Keratinocyte (primary cell): ENCODE measurements around the gene CASTOR2. TPM values are rescaled to one million over a fixed set of nuclear protein-coding genes. Genes with fewer than 3 reads are reported as not detected.

ENCODE experiments used
- DNase-seq: peaks from one replicate; pipeline ENCODE4 v3.0.0-alpha.2; 2011; ENCODE audit warnings: low read depth, missing footprints, low spot score
- FAIRE-seq: peaks from 2 replicates; lab custom pipeline; 2011; peaks lifted over from hg19 to GRCh38; lab: Jason Lieb, UNC
- H2AFZ ChIP-seq: 2 replicates; pipeline ENCODE4 v1.6.0; 2012; ENCODE audit warnings: low read length, control low read depth, inconsistent platforms; ENCODE audit not compliant: control insufficient read depth
- H3K27ac ChIP-seq: 2 replicates; pipeline ENCODE4 v1.5.1; 2011; ENCODE audit warnings: low read length; ENCODE audit not compliant: control insufficient read depth, insufficient read depth
- H3K27me3 ChIP-seq: 3 replicates; pipeline ENCODE4 v1.6.0; 2011; ENCODE audit warnings: low read length; ENCODE audit not compliant: control insufficient read depth, insufficient read depth; ENCODE audit errors: extremely low read depth
- H3K36me3 ChIP-seq, 2 experiments: 2 replicates in 1 of 2; 3 replicates in 1 of 2; pipeline ENCODE4 v1.5.1; 2011; ENCODE audit warnings: low read length in 2 of 2, mild to moderate bottlenecking in 1 of 2; ENCODE audit not compliant: control insufficient read depth in 2 of 2, insufficient read depth in 2 of 2; ENCODE audit errors: extremely low read depth in 1 of 2
- H3K4me1 ChIP-seq: 3 replicates; pipeline ENCODE4 v1.5.1; 2011; ENCODE audit warnings: low read length; ENCODE audit not compliant: control insufficient read depth, insufficient read depth; ENCODE audit errors: extremely low read depth
- H3K4me2 ChIP-seq: 3 replicates; pipeline ENCODE4 v1.6.0; 2011; ENCODE audit warnings: low read depth, low read length; ENCODE audit not compliant: control insufficient read depth, insufficient read depth; ENCODE audit errors: extremely low read depth
- H3K4me3 ChIP-seq, 3 experiments: fragments of 200-600 bp in 1 of 3; sonication (generic) in 1 of 3; 2 replicates in 2 of 3; 3 replicates in 1 of 3; pipeline ENCODE4 v1.5.1; 2011 to 2016; ENCODE audit warnings: low read length in 3 of 3, mild to moderate bottlenecking in 3 of 3, control low read depth in 2 of 3, inconsistent platforms in 1 of 3, low read depth in 1 of 3, mixed read lengths in 1 of 3, mixed run types in 1 of 3, moderate library complexity in 1 of 3; ENCODE audit not compliant: control insufficient read depth in 2 of 3, insufficient read depth in 2 of 3; ENCODE audit errors: extremely low read depth in 1 of 3
- H3K79me2 ChIP-seq: 2 replicates; pipeline ENCODE4 v1.6.0; 2012; ENCODE audit warnings: low read length; ENCODE audit not compliant: control insufficient read depth, insufficient read depth
- H3K9ac ChIP-seq: 3 replicates; pipeline ENCODE4 v1.6.0; 2011; ENCODE audit warnings: low read length; ENCODE audit not compliant: control insufficient read depth, insufficient read depth; ENCODE audit errors: extremely low read depth
- H3K9me1 ChIP-seq: 3 replicates; pipeline ENCODE4 v1.6.0; 2011; ENCODE audit warnings: low read length; ENCODE audit not compliant: control insufficient read depth, insufficient read depth; ENCODE audit errors: extremely low read depth
- H3K9me3 ChIP-seq: 2 replicates; pipeline ENCODE4 v1.5.1; 2012; ENCODE audit warnings: low read depth, low read length; ENCODE audit not compliant: control insufficient read depth
- H4K20me1 ChIP-seq: 3 replicates; pipeline ENCODE4 v1.6.0; 2011; ENCODE audit warnings: low read length; ENCODE audit not compliant: control insufficient read depth, insufficient read depth; ENCODE audit errors: extremely low read depth
- EZH2 ChIP-seq: IDR thresholded peaks from one replicate; pipeline ENCODE4 v1.6.1; 2012; ENCODE audit warnings: inconsistent platforms, mild to moderate bottlenecking, low read length, moderate library complexity
- dilution Hi-C: fragments of 300-500 bp; cut with MboI; formaldehyde crosslinking; loops from one replicate; pipeline ENCODE4 v1.7.0; 2020; ENCODE audit warnings: low sequenced_read_pairs; ENCODE audit not compliant: extremely low pct_ligation_motif_present
- polyA plus RNA-seq, 5 experiments: library from polyadenylated mRNA; depleted of rRNA in 3 of 5; stranded (reverse) in 3 of 5; stranded (forward) in 1 of 5; unstranded in 1 of 5; fragments of >200 nt; gene quantifications; 1 replicate in 1 of 5; 2 replicates in 3 of 5; 3 replicates in 1 of 5; pipeline versions ENCODE4 v1.2.1 to v1.2.3, GENCODE V29; 2011 to 2012; ENCODE audit warnings: missing spikeins in 2 of 5, low read depth in 1 of 5, low replicate concordance in 1 of 5
- TF ChIP-seq, protein P1 (sequence below), 3 experiments: IDR thresholded peaks in 1 of 3; conservative IDR thresholded peaks in 1 of 3; optimal IDR thresholded peaks in 1 of 3; 2 replicates in 2 of 3; 3 replicates in 1 of 3; pipeline versions ENCODE3 to v1.5.1; 2011; ENCODE audit warnings: low read length in 3 of 3, mild to moderate bottlenecking in 3 of 3, moderate library complexity in 2 of 3, control low read depth in 1 of 3, inconsistent platforms in 1 of 3; ENCODE audit not compliant: insufficient read depth in 2 of 3; ENCODE audit errors: extremely low read depth in 1 of 3

Gene CASTOR2
- polyA plus RNA-seq, 1 donor (not counting 4 experiments of a cell fraction or from before 2014, with no cell fraction given): 0.75 TPM

DNA sequence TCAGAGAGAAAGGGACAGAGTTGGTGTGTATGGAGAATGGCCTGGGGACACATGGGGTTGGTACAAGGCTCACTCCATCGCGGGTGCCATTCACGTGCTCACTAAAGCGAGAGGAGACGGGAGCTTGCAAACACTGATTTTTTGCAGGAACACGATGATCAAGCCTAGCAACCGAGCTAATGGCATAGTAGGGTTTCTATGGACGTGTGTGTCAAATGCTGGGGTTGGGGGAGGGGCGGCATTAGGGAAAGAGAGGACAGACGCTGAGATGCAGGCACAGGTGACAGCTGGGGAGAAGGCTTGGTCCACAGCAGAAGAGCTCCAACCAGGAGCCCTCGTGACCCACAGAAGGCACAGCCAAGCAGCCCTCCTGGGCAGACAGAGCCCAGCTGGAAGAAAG, 75.2 kb downstream of the CASTOR2 start:
- Histone ChIP-seq H3K4me1 (peaks cover 13% of the 10 kb centered on the region), H3K4me2 (peak overlapping the region; percentile 58), H3K9ac (no peak overlapping the region), H3K36me3 (peaks cover 2 to 12% of the 10 kb centered on the region in 2 experiments), H3K9me3 (no peaks in the 10 kb centered on the region), H3K27ac (no peak overlapping the region), H2AFZ (no peak overlapping the region), H3K4me3 (peak overlapping the region in 1 of 3 experiments; percentile 5), H3K9me1 (no peaks in the 10 kb centered on the region), H3K27me3 (no peaks in the 10 kb centered on the region), H4K20me1 (no peaks in the 10 kb centered on the region), H3K79me2 (no peaks in the 10 kb centered on the region)
- TF ChIP-seq, protein P1, sequence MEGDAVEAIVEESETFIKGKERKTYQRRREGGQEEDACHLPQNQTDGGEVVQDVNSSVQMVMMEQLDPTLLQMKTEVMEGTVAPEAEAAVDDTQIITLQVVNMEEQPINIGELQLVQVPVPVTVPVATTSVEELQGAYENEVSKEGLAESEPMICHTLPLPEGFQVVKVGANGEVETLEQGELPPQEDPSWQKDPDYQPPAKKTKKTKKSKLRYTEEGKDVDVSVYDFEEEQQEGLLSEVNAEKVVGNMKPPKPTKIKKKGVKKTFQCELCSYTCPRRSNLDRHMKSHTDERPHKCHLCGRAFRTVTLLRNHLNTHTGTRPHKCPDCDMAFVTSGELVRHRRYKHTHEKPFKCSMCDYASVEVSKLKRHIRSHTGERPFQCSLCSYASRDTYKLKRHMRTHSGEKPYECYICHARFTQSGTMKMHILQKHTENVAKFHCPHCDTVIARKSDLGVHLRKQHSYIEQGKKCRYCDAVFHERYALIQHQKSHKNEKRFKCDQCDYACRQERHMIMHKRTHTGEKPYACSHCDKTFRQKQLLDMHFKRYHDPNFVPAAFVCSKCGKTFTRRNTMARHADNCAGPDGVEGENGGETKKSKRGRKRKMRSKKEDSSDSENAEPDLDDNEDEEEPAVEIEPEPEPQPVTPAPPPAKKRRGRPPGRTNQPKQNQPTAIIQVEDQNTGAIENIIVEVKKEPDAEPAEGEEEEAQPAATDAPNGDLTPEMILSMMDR (optimal IDR thresholded peaks at IDR 0.05 in 1 of 3, IDR thresholded peaks at IDR 0.05 in 1 of 3, conservative IDR thresholded peaks at IDR 0.05 in 1 of 3; ENCODE audit: extremely low read depth in 1 of 3, insufficient read depth in 2 of 3, low read length in 3 of 3): no peak
- no peak for TF ChIP-seq EZH2
- no peak for DNase-seq
- no peak for FAIRE-seq
- dilution Hi-C loops: no loop called here

DNA sequence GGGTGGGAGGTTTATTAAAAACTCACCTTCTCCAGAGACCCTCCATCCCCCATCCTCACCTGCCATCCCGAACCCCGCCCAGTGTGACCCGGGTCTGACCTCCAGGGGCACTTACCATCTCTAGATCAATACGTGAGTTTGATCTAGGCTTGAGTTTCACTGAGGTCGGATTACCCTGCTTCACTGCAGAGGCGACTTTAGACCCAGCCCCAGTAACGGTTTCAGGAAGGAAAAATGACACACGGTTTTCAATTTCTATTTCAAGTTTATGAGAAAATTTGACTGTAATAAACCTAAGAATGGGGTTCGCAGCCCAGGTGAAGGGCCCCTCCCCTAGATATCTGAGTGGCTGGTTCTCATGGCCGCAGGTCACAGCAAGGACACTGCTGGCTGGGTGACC, 76.0 kb downstream of the CASTOR2 start:
- no peaks in the 10 kb centered on the region for H3K79me2 ChIP-seq

More for the DNA sequence above, 76.0 kb downstream of the CASTOR2 start:
- dilution Hi-C loops: no loop called here
- DNase-seq (no peak), FAIRE-seq (no peak)
- Histone ChIP-seq H3K4me2 (no peak overlapping the region), H3K9me1 (no peaks in the 10 kb centered on the region), H3K9me3 (no peaks in the 10 kb centered on the region), H3K4me1 (peaks cover 13% of the 10 kb centered on the region), H3K4me3 (no peak overlapping the region), H3K27me3 (no peaks in the 10 kb centered on the region), H4K20me1 (no peaks in the 10 kb centered on the region), H3K36me3 (peaks cover 2 to 12% of the 10 kb centered on the region in 2 experiments), H3K27ac (no peak overlapping the region), H3K9ac (no peak overlapping the region), H2AFZ (no peak overlapping the region)
- TF ChIP-seq, protein P1 (optimal IDR thresholded peaks at IDR 0.05 in 1 of 3, IDR thresholded peaks at IDR 0.05 in 1 of 3, conservative IDR thresholded peaks at IDR 0.05 in 1 of 3; ENCODE audit: extremely low read depth in 1 of 3, insufficient read depth in 2 of 3, low read length in 3 of 3): no peak
- TF ChIP-seq EZH2: no peak
